ENCODE measurements around the gene DGKI. TPM values are rescaled to one million over a fixed set of nuclear protein-coding genes. Genes with fewer than 3 reads are reported as not detected.

Gene DGKI
- total and polyA plus RNA-seq, 2 of the 13 experiments (the other 11 are each of a cell fraction or from before 2014, with no cell fraction given) = 0.09 to 0.17 TPM

DNA sequence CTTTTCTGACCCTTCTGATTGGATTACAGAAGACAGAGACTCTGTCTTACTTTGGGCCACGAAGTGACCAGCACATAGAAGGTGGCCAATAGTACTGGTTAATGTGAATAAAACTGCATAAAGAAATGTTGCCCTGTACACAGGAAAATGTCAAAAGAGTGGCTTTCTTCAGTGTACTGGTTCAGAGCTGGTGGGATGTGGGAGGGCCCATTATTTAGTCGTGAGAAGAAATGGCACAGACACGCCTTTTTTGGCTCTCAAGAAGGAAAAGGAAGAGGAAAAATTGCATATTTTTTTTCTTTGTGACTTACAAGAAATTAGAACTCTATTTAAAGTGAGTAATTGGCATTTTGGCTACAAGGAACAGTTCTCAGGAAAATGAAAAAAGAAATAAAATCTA is 129.7 kb downstream of the DGKI start (continued):
- TF ChIP-seq TAF15 (IDR thresholded peaks at IDR 0.05; ENCODE audit: low read depth, low read length, poor library complexity, severe bottlenecking) (no peak), JDP2 (CRISPR knock-in tag; IDR thresholded peaks at IDR 0.05; ENCODE audit: borderline replicate concordance) (no peak), SMARCE1 (IDR thresholded peaks at IDR 0.05; ENCODE audit: borderline replicate concordance) (no peak)
- TF ChIP-seq, protein P1, sequence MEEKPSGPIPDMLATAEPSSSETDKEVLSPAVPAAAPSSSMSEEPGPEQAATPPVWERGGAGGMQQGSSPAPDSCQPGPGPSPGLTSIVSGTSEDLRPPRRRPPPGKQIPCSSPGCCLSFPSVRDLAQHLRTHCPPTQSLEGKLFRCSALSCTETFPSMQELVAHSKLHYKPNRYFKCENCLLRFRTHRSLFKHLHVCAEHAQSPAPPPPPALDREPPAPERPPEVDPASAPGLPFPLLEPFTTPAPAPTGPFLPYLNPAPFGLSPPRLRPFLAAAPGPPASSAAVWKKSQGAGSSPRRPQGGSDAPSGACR (CRISPR knock-in tag; IDR thresholded peaks at IDR 0.05) = no peak

DNA sequence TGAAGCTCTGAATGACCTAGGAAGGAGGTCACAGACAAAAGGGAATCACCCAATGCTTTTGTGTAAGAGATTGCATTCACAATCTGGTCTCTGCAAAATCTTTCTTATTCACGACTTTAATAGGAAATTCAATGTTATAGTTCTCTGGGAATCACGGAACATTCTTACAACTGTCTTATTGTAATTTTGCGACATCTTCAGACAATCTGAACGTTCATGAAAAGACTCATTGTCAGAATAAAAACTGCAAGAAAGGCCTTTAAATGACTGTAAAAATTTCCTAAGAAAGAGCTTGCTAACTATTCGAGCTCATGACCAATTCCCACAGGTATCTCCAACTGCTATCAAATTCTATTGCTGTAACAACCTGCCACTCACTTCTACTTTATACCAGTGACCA is 130.7 kb downstream of the DGKI start:
- POLR2A ChIA-PET = no interaction called here
- BruUV-seq (replicated peaks) = no TSS peak
- H3K4me3 ChIP-seq (replicated peaks in 1 of 3; ENCODE audit: insufficient read depth in 1 of 3, low read depth in 2 of 3, low read length in 3 of 3) = no peak overlapping the region
- no peaks in the 10 kb centered on the region for H4K20me1 ChIP-seq (ENCODE audit: insufficient read depth, low read length)
- no peaks in the 10 kb centered on the region for H3K4me1 ChIP-seq (ENCODE audit: insufficient read depth, low read length)
- WGBS (ENCODE audit: low lambda C conversion rate) = 2% methylated on average over 5 of the region's 5 CpGs
- in situ Hi-C loops (cut with HindIII; ENCODE audit: extremely low pct_ligation_motif_present, low pct_unique_long_range_greater_than_20kb) (no loop called here), intact Hi-C loops (cut with micrococcal nuclease; ENCODE audit: unreplicated experiment) (no loop called here)
- H3K36me3 ChIP-seq (replicated peaks in 1 of 2; ENCODE audit: control insufficient read depth in 1 of 2, insufficient read depth in 2 of 2, low read length in 2 of 2) = no peaks in the 10 kb centered on the region
- no peak overlapping the region for H3K4me2 ChIP-seq (ENCODE audit: low read depth, low read length)
- DNase-seq (ENCODE audit: low spot score) (no peak), FAIRE-seq (no peak), ATAC-seq (no peak)
- no peak overlapping the region for H3K27ac ChIP-seq (ENCODE audit: extremely low read length, insufficient read depth, low read length)
- no peaks in the 10 kb centered on the region for H3K9me3 ChIP-seq (ENCODE audit: low read length)
- no peaks in the 10 kb centered on the region for H3K79me2 ChIP-seq (ENCODE audit: insufficient read depth, low read length)
- TF ChIP-seq ZBTB7B (CRISPR knock-in tag; IDR thresholded peaks at IDR 0.05) (no peak), FLYWCH1 (CRISPR knock-in tag; IDR thresholded peaks at IDR 0.05) (no peak), ZNF335 (CRISPR knock-in tag; IDR thresholded peaks at IDR 0.05) (no peak), ZNF383 (CRISPR knock-in tag; IDR thresholded peaks at IDR 0.05; ENCODE audit: borderline replicate concordance) (no peak), PITX1 (CRISPR knock-in tag; IDR thresholded peaks at IDR 0.05) (no peak), POLR2AphosphoS2 (IDR thresholded peaks at IDR 0.05; ENCODE audit: low read depth, low read length) (no peak), SRSF1 (optimal IDR thresholded peaks at IDR 0.05; ENCODE audit: low read depth, low read length) (no peak), ARNTL (CRISPR knock-in tag; IDR thresholded peaks at IDR 0.05) (no peak), SIX4 (CRISPR knock-in tag; IDR thresholded peaks at IDR 0.05) (no peak), IKZF4 (CRISPR knock-in tag; IDR thresholded peaks at IDR 0.05; ENCODE audit: borderline replicate concordance, low read depth, not compliant biosample characterization) (no peak), ZNF564 (CRISPR knock-in tag; IDR thresholded peaks at IDR 0.05) (no peak), MXD4 (CRISPR knock-in tag; IDR thresholded peaks at IDR 0.05) (no peak)
- TF ChIP-seq, protein P2, sequence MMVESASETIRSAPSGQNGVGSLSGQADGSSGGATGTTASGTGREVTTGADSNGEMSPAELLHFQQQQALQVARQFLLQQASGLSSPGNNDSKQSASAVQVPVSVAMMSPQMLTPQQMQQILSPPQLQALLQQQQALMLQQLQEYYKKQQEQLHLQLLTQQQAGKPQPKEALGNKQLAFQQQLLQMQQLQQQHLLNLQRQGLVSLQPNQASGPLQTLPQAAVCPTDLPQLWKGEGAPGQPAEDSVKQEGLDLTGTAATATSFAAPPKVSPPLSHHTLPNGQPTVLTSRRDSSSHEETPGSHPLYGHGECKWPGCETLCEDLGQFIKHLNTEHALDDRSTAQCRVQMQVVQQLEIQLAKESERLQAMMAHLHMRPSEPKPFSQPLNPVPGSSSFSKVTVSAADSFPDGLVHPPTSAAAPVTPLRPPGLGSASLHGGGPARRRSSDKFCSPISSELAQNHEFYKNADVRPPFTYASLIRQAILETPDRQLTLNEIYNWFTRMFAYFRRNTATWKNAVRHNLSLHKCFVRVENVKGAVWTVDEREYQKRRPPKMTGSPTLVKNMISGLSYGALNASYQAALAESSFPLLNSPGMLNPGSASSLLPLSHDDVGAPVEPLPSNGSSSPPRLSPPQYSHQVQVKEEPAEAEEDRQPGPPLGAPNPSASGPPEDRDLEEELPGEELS (CRISPR knock-in tag; IDR thresholded peaks at IDR 0.05) = no peak
- TF ChIP-seq, protein P3, sequence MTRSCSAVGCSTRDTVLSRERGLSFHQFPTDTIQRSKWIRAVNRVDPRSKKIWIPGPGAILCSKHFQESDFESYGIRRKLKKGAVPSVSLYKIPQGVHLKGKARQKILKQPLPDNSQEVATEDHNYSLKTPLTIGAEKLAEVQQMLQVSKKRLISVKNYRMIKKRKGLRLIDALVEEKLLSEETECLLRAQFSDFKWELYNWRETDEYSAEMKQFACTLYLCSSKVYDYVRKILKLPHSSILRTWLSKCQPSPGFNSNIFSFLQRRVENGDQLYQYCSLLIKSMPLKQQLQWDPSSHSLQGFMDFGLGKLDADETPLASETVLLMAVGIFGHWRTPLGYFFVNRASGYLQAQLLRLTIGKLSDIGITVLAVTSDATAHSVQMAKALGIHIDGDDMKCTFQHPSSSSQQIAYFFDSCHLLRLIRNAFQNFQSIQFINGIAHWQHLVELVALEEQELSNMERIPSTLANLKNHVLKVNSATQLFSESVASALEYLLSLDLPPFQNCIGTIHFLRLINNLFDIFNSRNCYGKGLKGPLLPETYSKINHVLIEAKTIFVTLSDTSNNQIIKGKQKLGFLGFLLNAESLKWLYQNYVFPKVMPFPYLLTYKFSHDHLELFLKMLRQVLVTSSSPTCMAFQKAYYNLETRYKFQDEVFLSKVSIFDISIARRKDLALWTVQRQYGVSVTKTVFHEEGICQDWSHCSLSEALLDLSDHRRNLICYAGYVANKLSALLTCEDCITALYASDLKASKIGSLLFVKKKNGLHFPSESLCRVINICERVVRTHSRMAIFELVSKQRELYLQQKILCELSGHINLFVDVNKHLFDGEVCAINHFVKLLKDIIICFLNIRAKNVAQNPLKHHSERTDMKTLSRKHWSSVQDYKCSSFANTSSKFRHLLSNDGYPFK (CRISPR knock-in tag; IDR thresholded peaks at IDR 0.05; ENCODE audit: borderline replicate concordance) = no peak
- H3K9ac ChIP-seq (ENCODE audit: insufficient read depth, low read depth, low read length) = no peak overlapping the region
- CTCF ChIA-PET (ENCODE audit: low intra/inter-chr PET ratio, low total read pairs) = no interaction called here
- peaks cover 0 to 48% of the 10 kb centered on the region in 2 experiments; a peak in 3 of 5 replicates for H3K27me3 ChIP-seq (ENCODE audit: control insufficient read depth in 1 of 2, insufficient read depth in 2 of 2, low read length in 2 of 2)
- H2AFZ ChIP-seq (ENCODE audit: low read length) = no peak overlapping the region
